ENCODE data around the gene SDCCAG8. TPM values are rescaled to one million over a fixed set of nuclear protein-coding genes. Genes with fewer than 3 reads are reported as not detected.

SDCCAG8 gene
- total and polyA plus RNA-seq, 2 experiments from 2014 or later = 28.0 to 66.7 TPM

- Histone ChIP-seq H3K79me2 (replicated peaks; ENCODE audit: insufficient read depth) (no peaks in the 10 kb centered on the region), H3K4me3 (no peak overlapping the region), H3K4me2 (no peak overlapping the region), H3K9me2 (ENCODE audit: insufficient read depth) (no peaks in the 10 kb centered on the region), H3K27ac (ENCODE audit: low read depth) (no peak overlapping the region), H2AFZ (no peak overlapping the region), H3F3A (replicated peaks; ENCODE audit: low read depth) (no peaks in the 10 kb centered on the region; the same call in 1 of the 2 replicates), H3K27me3 (ENCODE audit: insufficient read depth) (0 out of 2 replicates have a peak, but pooled peaks cover 4% of the 10 kb centered on the region), H3K4me1 (ENCODE audit: insufficient read depth) (peaks cover 48% of the 10 kb centered on the region), H4K20me1 (replicated peaks; ENCODE audit: insufficient read depth) (no peaks in the 10 kb centered on the region), H3K36me3 (ENCODE audit: insufficient read depth) (no peaks in the 10 kb centered on the region)
- H3K27me3 Mint-ChIP-seq (ENCODE audit: insufficient read depth, low read depth, poor library complexity) = peaks cover 5% of the 10 kb centered on the region
- H3K27ac Mint-ChIP-seq = no peak overlapping the region
- peaks cover 68% of the 10 kb centered on the region for H3K4me1 Mint-ChIP-seq
- no peak overlapping the region for H3K4me3 Mint-ChIP-seq
- no peak for ATAC-seq
- H3K9me3 Mint-ChIP-seq = no peaks in the 10 kb centered on the region
- no peaks in the 10 kb centered on the region for H3K36me3 Mint-ChIP-seq (ENCODE audit: low read depth)
- TF ChIP-seq JUNB (IDR thresholded peaks at IDR 0.05; ENCODE audit: unreplicated experiment) (no peak), ZNF331 (CRISPR knock-in tag; IDR thresholded peaks at IDR 0.05; ENCODE audit: low read depth) (no peak), POLR2AphosphoS5 (IDR thresholded peaks at IDR 0.05; ENCODE audit: low read depth) (no peak), CREB1 (CRISPR knock-in tag; IDR thresholded peaks at IDR 0.05; ENCODE audit: low read depth) (no peak), EZH2 (IDR thresholded peaks at IDR 0.05; ENCODE audit: low read depth, unreplicated experiment) (no peak), CTCF (conservative IDR thresholded peaks at IDR 0.05; ENCODE audit: low read depth in 2 of 2) (no peak), NANOG (IDR thresholded peaks at IDR 0.05; ENCODE audit: borderline replicate concordance) (no peak), STAT1 (IDR thresholded peaks at IDR 0.05; ENCODE audit: unreplicated experiment) (no peak), ZNF462 (CRISPR knock-in tag; IDR thresholded peaks at IDR 0.05) (no peak), EZH2phosphoT487 (IDR thresholded peaks at IDR 0.05; ENCODE audit: unreplicated experiment) (no peak), ZNF114 (CRISPR knock-in tag; IDR thresholded peaks at IDR 0.05) (no peak)
- TF ChIP-seq, protein P1, sequence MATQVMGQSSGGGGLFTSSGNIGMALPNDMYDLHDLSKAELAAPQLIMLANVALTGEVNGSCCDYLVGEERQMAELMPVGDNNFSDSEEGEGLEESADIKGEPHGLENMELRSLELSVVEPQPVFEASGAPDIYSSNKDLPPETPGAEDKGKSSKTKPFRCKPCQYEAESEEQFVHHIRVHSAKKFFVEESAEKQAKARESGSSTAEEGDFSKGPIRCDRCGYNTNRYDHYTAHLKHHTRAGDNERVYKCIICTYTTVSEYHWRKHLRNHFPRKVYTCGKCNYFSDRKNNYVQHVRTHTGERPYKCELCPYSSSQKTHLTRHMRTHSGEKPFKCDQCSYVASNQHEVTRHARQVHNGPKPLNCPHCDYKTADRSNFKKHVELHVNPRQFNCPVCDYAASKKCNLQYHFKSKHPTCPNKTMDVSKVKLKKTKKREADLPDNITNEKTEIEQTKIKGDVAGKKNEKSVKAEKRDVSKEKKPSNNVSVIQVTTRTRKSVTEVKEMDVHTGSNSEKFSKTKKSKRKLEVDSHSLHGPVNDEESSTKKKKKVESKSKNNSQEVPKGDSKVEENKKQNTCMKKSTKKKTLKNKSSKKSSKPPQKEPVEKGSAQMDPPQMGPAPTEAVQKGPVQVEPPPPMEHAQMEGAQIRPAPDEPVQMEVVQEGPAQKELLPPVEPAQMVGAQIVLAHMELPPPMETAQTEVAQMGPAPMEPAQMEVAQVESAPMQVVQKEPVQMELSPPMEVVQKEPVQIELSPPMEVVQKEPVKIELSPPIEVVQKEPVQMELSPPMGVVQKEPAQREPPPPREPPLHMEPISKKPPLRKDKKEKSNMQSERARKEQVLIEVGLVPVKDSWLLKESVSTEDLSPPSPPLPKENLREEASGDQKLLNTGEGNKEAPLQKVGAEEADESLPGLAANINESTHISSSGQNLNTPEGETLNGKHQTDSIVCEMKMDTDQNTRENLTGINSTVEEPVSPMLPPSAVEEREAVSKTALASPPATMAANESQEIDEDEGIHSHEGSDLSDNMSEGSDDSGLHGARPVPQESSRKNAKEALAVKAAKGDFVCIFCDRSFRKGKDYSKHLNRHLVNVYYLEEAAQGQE (IDR thresholded peaks at IDR 0.05; ENCODE audit: unreplicated experiment) = no peak
- TF ChIP-seq, protein P2, sequence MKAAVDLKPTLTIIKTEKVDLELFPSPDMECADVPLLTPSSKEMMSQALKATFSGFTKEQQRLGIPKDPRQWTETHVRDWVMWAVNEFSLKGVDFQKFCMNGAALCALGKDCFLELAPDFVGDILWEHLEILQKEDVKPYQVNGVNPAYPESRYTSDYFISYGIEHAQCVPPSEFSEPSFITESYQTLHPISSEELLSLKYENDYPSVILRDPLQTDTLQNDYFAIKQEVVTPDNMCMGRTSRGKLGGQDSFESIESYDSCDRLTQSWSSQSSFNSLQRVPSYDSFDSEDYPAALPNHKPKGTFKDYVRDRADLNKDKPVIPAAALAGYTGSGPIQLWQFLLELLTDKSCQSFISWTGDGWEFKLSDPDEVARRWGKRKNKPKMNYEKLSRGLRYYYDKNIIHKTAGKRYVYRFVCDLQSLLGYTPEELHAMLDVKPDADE (IDR thresholded peaks at IDR 0.05) = no peak
- DNase-seq (ENCODE audit: low spot score) = no peak
Measured at GRCh38 chr1:243471754-243472745, 216.2 kb downstream of the SDCCAG8 start.

Measured in GM23338 (cell line).